Measurements from ENCODE around the gene PDSS2. TPM values are rescaled to one million over a fixed set of nuclear protein-coding genes. Genes with fewer than 3 reads are reported as not detected.
"Not testable (repeated sequence)": the region's sequence is repeated elsewhere in the genome, so short reads cannot be mapped to it uniquely, and the experiment has no call there.

Gene PDSS2
- total RNA-seq, 1 donor from 2014 or later: 19.3 TPM

DNA sequence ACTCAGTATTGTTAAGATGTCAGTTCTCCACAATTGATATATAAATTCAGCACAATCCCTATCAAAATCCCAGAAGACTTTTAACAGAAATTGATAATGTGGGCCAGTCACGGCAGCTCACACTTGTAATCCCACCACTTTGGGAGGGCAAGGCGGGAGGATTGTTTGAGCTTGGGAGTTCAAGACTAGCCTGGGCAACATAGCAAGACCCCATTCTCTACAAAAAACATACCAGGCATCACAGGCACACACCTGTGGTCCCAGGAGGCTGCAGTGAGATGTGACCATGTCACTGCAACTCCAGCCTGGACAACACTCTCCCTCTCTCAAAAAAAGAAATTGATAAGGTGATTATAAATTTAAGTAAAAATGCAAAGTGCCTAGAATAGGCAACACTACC, 90.9 kb downstream of the PDSS2 start:
- no peaks in the 10 kb centered on the region for H3K4me1 Mint-ChIP-seq
- intact Hi-C loops (cut with micrococcal nuclease): no loop called here
- H3K27me3 Mint-ChIP-seq: no peaks in the 10 kb centered on the region
- ChIA-PET POLR2A (no interaction called here), CTCF (no interaction called here)
- TF ChIP-seq, protein P1, sequence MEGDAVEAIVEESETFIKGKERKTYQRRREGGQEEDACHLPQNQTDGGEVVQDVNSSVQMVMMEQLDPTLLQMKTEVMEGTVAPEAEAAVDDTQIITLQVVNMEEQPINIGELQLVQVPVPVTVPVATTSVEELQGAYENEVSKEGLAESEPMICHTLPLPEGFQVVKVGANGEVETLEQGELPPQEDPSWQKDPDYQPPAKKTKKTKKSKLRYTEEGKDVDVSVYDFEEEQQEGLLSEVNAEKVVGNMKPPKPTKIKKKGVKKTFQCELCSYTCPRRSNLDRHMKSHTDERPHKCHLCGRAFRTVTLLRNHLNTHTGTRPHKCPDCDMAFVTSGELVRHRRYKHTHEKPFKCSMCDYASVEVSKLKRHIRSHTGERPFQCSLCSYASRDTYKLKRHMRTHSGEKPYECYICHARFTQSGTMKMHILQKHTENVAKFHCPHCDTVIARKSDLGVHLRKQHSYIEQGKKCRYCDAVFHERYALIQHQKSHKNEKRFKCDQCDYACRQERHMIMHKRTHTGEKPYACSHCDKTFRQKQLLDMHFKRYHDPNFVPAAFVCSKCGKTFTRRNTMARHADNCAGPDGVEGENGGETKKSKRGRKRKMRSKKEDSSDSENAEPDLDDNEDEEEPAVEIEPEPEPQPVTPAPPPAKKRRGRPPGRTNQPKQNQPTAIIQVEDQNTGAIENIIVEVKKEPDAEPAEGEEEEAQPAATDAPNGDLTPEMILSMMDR (IDR thresholded peaks at IDR 0.05): no peak
- H3K9me3 Mint-ChIP-seq: peaks cover 2% of the 10 kb centered on the region
- no peak for ATAC-seq (ENCODE audit: low read depth)
- no peak for DNase-seq
- H3K27ac Mint-ChIP-seq: no peak overlapping the region
- H3K36me3 Mint-ChIP-seq (ENCODE audit: low read depth): peaks cover 5% of the 10 kb centered on the region
- H3K4me3 Mint-ChIP-seq: no peak overlapping the region

DNA sequence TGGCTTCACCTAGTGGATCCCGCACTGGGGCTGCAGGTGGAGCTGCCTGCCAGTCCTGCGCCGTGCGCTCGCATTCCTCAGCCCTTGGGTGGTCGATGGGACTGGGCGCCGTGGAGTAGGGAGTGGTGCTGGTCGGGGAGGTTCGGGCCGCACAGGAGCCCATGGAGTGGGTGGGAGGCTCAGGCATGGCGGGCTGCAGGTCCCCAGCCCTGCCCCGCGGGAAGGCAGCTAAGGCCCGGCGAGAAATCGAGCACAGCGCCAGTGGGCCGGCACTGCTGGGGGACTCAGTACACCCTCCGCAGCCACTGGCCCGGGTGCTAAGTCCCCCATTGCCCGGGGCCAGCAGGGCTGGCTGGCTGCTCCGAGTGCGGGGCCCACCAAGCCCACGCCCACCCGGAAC, 95.2 kb downstream of the PDSS2 start:
- intact Hi-C loops (cut with micrococcal nuclease); H3K27me3 Mint-ChIP-seq; H3K4me3 Mint-ChIP-seq; H3K9me3 Mint-ChIP-seq; H3K4me1 Mint-ChIP-seq; POLR2A ChIA-PET; ATAC-seq (ENCODE audit: low read depth); H3K27ac Mint-ChIP-seq; CTCF ChIA-PET; DNase-seq: not testable (repeated sequence)
- H3K36me3 Mint-ChIP-seq (ENCODE audit: low read depth): peaks cover 26% of the 10 kb centered on the region

DNA sequence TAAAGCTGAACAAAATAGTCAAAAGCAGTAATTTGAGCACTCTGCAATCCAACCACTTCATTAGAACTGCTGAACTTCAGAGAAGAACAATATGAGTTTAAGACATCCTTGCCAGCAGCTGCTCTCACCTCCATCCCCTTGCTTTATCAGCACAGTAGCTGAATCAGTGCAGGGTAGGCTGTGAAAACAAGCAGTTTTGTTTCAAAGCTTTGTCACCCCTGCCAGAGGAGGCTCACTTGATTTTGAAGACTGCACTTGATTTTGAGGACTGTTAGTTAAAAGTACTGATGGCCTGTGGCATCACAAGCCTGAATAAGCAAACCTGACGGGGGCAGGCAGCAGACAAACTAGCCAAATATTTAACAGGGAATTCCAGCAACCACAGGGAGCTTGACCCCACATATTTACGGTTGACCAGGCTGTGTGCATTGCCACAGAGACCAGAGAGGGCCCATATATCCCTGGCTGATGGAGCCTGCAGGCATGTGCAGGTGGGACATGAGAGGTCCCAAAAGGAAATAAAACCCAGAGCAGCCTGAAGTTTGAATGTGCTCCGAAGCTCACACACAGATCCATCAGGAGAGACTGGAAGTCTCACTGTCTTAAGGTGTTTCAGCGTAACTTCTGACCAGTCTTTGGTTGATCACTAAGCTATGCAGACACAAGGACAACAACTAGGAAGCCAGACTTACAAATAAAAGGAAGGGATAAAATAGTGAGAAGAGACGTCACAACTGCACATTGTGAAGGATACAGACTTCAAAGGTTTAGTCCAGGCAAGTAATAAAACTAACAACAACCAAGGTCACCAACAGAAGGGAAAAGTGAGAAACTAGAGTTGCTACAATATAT, 97.4 kb downstream of the PDSS2 start:
- intact Hi-C loops (cut with micrococcal nuclease): no loop called here
- peaks cover 26% of the 10 kb centered on the region for H3K36me3 Mint-ChIP-seq (ENCODE audit: low read depth)
- ChIA-PET CTCF (no interaction called here), POLR2A (no interaction called here)
- H3K27ac Mint-ChIP-seq: no peak overlapping the region
- DNase-seq (no peak), ATAC-seq (ENCODE audit: low read depth) (no peak)
- no peaks in the 10 kb centered on the region for H3K27me3 Mint-ChIP-seq
- H3K4me1 Mint-ChIP-seq: no peaks in the 10 kb centered on the region
- H3K4me3 Mint-ChIP-seq: no peak overlapping the region
- TF ChIP-seq, protein P1 (IDR thresholded peaks at IDR 0.05): no peak
- H3K9me3 Mint-ChIP-seq: peaks cover 8% of the 10 kb centered on the region

DNA sequence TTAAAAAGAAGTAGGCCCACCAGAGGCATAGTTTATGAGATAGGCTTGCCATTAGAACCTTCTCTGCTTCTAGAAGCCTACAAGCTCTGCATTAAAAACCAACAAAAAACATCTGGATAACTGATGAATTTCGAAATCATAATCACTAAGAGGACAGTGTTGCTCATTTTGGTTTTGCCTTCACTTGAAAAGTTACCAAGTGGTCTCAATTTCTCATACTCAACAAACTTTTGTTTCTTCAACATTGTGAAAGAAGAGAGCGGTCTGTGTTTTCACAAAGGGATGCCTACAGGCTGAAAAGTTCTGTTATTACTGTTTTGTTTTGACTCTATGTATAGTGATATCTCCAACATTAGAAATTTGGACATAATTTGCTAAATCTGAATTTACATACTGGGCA, 98.9 kb downstream of the PDSS2 start:
- ChIA-PET POLR2A (no interaction called here), CTCF (no interaction called here)
- DNase-seq (no peak), ATAC-seq (ENCODE audit: low read depth) (no peak)
- peaks cover 26% of the 10 kb centered on the region for H3K36me3 Mint-ChIP-seq (ENCODE audit: low read depth)
- TF ChIP-seq, protein P1 (IDR thresholded peaks at IDR 0.05): no peak
- H3K4me3 Mint-ChIP-seq: no peak overlapping the region
- H3K9me3 Mint-ChIP-seq: peaks cover 8% of the 10 kb centered on the region
- intact Hi-C loops (cut with micrococcal nuclease): no loop called here
- H3K27me3 Mint-ChIP-seq: no peaks in the 10 kb centered on the region
- no peaks in the 10 kb centered on the region for H3K4me1 Mint-ChIP-seq
- H3K27ac Mint-ChIP-seq: no peak overlapping the region

DNA sequence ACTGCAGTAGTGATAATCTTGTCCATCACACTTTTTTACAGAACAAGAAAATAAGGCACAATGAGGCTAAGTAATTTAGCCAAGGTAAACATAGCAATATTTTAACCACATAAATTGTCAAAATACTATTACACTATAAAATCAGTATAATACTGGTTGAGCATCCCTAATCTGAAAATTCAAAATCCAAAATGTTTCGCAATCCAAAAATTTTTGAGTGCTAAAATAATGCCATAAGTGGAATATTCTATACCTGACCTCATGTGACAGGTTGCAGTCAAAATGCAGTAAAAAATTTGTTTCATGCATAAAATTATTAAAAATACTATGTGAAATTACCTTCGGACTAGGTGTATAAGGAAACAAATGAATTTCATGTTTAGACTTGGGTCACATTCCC, 101.5 kb downstream of the PDSS2 start:
- DNase-seq: no peak
- H3K4me1 Mint-ChIP-seq: no peaks in the 10 kb centered on the region
- TF ChIP-seq, protein P1 (IDR thresholded peaks at IDR 0.05): no peak
- ChIA-PET CTCF (no interaction called here), POLR2A (no interaction called here)
- ATAC-seq (ENCODE audit: low read depth): no peak
- peaks cover 3% of the 10 kb centered on the region for H3K9me3 Mint-ChIP-seq
- no peak overlapping the region for H3K27ac Mint-ChIP-seq
- H3K27me3 Mint-ChIP-seq: no peaks in the 10 kb centered on the region
- peaks cover 15% of the 10 kb centered on the region for H3K36me3 Mint-ChIP-seq (ENCODE audit: low read depth)
- no peak overlapping the region for H3K4me3 Mint-ChIP-seq
- intact Hi-C loops (cut with micrococcal nuclease): no loop called here

DNA sequence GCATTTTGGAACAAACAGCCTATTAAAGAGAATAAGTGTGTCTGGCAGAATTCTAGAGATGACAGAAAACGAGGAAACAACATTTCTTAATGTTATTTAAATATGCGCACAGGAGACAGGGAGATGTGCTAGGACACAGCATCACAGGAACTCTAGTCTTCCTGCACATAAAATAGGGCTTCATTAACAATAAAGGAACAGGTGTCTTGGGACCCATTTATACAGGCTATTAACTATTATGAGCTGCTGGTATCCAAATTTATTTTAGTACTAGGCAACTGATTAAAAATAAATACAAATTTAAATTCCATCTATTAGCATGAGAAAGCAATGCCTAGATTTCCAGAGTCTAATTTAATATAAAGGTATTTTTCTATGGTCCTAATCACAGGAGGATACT, 102.3 kb downstream of the PDSS2 start:
- Mint-ChIP-seq H3K9me3 (no peaks in the 10 kb centered on the region), H3K4me1 (no peaks in the 10 kb centered on the region), H3K36me3 (ENCODE audit: low read depth) (peaks cover 9% of the 10 kb centered on the region), H3K27ac (no peak overlapping the region), H3K4me3 (no peak overlapping the region), H3K27me3 (no peaks in the 10 kb centered on the region)
- TF ChIP-seq, protein P1 (IDR thresholded peaks at IDR 0.05): no peak
- ChIA-PET POLR2A (no interaction called here), CTCF (no interaction called here)
- intact Hi-C loops (cut with micrococcal nuclease): no loop called here
- ATAC-seq (ENCODE audit: low read depth): no peak
- no peak for DNase-seq

Measured in activated B cell treated with CpG ODN at 0.5 μM for 24 hours (primary cell).